ENCODE data around the gene GORASP1.

GORASP1 gene

DNA sequence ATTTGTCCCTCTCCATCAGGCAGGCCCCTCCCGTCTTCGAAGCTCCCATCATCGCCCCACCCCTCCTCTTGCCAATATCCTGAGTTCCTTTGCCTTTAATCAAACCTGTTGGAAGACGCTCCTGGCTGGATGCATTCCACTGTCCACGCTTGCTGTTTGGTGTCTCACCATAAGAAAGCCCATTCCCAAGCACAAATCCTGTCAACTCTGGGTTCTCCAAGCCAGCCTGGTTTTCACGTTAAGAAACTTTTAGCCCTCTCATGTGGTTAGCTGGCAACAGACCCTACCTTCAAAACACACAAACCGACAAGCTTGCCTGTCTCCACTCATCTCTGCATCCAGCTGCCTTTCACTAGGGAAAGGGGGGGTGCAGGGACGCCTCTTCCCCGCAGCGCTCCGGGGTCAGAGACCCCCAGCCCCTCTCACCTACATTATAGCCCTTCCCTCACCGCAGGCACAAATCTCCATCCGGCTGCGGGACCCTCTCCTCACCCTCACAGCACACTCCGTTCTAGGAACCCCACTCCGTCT, 1.1 kb downstream of the GORASP1 start:
- H3K4me3 ChIP-seq (ENCODE audit: low read length), result peak overlapping the region; percentile 70
- no peak for TF ChIP-seq ZNF274 (IDR thresholded peaks at IDR 0.05; ENCODE audit: low read depth, low read length)

DNA sequence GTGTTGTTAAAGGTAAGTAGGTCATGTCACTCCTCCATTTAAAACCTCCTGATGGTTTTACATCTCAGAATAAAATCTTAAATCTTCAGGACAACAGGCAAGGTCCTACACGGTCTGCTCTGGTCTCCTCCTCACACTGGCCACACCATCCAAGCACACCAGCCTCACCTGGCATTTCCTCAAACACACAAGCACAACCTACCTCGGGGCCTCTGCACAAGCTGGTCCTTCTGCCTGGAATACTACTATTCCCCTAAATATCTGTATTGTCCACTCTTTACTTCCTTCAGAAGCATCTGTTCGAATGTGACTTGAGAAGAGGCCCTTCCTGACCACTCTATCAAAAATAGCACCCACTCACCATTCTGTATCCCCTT, 1.8 kb downstream of the GORASP1 start:
- no peak overlapping the region for H3K4me3 ChIP-seq (ENCODE audit: low read length)
- TF ChIP-seq ZNF274 (IDR thresholded peaks at IDR 0.05; ENCODE audit: low read depth, low read length), result no peak

DNA sequence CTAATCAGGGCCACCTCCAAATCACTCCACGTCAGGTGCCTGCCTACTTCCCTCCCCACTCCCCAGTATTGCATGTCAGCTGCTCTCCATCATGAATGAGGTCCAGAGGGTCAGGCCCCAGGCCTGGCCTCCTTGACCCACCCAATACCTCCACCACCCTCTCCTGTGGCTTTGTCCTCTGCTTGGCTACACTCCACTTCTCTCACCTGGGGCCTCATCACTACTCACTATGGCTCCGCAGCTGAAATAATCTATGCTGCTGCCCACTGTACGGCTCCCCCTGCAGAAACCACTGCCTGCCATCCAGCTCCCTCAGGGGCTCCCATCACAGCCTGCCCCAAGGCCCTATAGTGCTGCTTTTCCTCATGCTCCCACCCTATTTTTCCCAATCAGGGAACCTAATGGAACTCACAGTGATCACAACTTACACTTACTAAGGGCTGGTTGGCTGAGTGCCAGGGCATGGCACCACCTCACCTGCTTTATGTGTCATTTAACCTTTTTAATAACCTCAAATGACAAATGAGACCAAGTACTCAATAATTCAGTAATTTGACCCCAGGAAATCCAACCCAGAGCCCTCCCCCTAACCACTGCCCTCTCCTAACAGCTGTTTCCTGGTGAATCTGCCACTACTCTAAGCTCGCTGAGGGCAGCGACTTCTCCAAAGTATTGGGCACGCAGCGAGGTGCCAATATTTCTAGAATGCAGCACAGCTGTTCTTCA, 2.3 kb downstream of the GORASP1 start:
- H3K4me3 ChIP-seq (ENCODE audit: low read length), result no peak overlapping the region
- TF ChIP-seq ZNF274 (IDR thresholded peaks at IDR 0.05; ENCODE audit: low read depth, low read length), result no peak

DNA sequence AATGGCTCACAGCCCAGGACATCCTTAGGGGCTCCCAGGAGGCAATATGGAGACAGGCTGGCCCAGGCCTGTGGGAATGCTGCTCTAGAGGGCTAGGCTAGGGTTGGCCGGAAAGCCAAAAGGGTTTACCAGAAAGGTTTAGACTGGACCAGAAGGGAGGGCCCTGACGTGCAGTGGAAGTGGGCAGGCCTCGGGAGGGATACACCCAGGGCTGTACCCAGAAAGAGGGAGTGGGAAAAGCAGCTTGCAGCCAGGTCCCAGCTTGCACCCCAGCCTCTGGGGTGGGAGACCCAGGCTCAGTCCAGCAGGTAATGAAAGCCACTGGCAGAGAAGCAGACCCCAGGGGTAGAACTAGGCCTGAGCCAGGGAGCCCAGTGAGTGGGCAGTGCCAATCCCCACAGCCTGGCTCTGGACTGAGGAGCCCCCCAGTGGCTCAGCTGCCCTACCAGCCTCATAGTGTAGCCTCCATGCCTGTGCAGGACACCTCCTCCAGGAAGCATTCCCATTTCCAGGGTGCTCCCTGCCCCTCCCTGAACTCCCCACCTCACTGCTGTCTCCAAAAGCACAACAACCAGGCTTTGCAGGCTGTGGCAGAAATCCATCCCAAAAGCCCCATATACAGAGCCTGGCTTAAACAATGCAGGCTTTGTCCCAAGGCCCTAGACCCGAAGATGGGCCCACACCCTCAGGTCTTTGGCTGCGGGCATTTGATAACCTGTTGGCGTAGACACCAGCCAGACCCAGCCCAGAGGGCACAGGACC, 3.5 kb downstream of the GORASP1 start:
- TF ChIP-seq ZNF274 (IDR thresholded peaks at IDR 0.05; ENCODE audit: low read depth, low read length), result no peak
- no peak overlapping the region for H3K4me3 ChIP-seq (ENCODE audit: low read length)

DNA sequence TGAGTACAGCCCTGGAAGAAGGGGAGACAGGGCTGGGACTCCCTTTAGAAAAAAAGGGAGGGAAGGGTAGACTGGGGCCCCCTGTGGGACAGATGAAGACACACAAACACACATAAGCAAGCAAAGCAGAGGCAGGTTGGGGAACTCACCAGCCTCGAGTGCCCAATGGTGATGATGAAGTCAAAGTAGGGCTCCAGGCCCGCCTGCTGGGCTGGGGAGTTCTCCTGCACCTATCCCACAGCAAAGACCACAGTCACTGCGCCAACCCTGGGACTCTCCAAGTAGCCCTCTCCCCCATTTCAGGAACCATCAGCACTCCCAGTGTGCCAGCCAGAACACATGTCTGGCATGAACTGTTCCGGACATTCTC, 4.1 kb downstream of the GORASP1 start:
- TF ChIP-seq ZNF274 (IDR thresholded peaks at IDR 0.05; ENCODE audit: low read depth, low read length), result no peak
- no peak overlapping the region for H3K4me3 ChIP-seq (ENCODE audit: low read length)

DNA sequence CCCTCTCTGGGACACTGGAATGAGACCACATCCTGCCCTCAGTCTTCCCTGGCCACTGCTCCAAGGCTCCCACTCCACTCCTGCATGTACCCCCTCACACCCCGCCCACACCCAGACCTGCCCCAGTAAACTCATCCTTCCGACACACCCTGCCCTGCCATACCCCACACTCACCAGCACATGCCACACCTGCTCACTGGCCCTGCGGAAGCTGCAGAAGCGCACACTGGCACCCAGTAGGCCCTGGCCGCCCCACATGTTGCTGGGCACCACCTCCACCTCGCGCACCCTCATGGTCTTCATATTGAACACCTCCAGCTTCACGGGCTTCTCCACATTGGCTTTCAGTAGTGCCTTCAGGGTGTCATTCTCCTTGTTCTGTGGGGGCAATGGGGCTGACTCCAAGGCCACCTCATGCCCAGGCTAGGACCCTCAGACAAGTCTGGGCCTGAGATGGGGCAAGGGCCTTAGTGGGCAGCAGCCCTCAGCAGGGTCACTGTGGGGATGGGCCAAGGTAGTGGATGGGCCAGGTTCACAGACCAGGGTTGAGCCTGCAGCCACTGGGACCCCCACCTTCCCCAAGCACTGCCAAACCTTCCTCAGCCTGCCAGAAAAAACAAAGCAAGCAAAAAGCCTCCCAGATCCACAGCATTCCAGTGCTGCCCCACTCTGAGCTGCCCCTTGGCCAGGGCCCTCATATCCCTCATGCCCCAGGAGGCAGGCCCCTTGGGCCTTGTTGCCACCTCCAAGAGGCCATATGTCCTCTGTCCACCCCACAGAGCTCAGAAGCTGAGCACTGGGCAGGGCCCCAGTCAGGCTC, 4.7 kb downstream of the GORASP1 start:
- no peak for TF ChIP-seq ZNF274 (IDR thresholded peaks at IDR 0.05; ENCODE audit: low read depth, low read length)
- H3K4me3 ChIP-seq (ENCODE audit: low read length), result no peak overlapping the region

DNA sequence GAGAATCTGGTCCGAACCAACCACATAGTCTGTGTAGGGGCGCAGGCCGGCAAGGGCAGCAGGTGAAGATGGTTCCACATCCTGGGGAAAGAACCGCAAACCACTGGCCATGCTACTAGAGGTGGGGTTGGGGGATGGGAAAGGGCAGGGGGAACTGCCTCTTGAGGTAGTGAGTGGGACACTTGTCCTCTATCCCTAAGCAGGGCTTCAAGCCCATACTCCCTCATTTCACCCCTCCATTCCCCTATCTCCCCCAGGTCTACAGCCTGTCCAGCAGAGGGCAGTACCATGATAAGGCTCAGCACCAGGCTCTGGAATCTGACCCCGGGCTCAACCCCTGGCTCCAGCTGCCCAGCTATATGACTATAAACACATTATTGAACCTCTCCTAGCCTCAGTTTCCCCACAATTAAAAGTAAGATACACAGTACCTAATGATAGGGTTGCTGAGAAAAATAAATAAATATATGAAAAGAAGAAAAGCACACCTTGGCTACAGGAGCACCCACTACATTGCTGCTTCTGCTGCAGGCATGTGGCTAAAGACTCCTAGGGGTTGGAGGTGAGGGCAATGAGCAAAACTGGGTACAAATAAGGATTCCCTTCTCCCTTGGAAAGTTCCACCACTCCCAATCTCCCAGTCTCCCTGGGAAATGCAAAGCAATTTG, 6.3 kb downstream of the GORASP1 start:
- TF ChIP-seq ZNF274 (IDR thresholded peaks at IDR 0.05; ENCODE audit: low read depth, low read length), result no peak

DNA sequence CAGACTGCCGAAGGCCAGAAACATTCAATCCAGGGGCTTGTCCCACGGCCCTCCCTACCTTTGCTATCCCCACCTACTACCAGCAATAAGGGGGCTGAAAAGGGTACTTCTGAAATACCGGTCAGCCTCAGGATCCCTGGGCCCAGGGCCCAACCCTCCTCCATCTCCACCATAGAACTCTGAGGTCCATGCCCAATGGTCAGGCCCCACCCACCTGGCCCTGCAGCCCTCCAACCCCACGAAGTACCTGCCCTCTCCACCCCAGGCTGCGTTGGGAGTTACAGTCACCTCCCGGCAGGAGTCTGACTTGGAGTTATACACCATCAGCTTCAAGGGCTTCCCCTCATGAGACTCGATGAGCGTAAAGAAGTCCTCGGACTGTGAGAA, 6.9 kb downstream of the GORASP1 start:
- no peak overlapping the region for H3K4me3 ChIP-seq (ENCODE audit: low read length)
- TF ChIP-seq ZNF274 (IDR thresholded peaks at IDR 0.05; ENCODE audit: low read depth, low read length), result no peak

More for the DNA sequence above, 6.3 kb downstream of the GORASP1 start:
- H3K4me3 ChIP-seq (ENCODE audit: low read length), result no peak overlapping the region

DNA sequence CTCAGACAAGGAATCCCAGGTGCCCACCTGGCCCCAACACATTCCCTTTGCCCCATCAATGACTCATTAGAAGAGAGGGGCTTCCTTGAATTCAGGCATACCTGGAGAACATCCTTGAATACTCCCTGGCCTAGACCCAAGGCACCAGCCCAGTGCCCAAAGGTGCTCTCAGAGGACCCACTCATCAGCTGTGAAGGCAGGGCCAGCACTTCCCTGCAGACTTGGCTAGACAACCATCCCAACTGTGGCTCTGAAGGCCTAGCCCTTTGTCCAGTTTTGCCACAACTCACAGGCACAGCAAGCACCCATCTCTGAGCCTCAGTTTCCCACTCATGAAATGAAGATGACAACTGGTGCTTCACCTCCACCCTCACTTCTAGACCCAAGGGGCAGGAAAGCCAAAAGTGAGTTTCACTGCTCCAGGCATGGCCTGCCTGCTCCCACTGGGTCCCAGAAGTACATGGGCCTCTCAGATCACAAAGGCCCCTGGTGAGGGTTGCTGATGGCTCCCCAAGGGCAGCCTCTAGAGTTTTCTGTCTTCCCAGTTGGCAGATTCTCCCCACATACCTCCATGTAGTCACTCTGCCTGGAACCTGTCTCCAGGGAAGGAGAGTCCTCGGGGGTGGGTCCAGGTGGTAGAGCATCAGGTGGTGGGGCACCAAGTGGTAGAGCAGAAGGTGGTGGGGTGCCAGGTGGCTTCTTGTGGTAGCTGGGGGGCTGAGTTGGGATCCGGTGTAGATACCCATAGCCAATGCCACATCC, 7.5 kb downstream of the GORASP1 start:
- no peak for TF ChIP-seq ZNF274 (IDR thresholded peaks at IDR 0.05; ENCODE audit: low read depth, low read length)
- no peak overlapping the region for H3K4me3 ChIP-seq (ENCODE audit: low read length)

DNA sequence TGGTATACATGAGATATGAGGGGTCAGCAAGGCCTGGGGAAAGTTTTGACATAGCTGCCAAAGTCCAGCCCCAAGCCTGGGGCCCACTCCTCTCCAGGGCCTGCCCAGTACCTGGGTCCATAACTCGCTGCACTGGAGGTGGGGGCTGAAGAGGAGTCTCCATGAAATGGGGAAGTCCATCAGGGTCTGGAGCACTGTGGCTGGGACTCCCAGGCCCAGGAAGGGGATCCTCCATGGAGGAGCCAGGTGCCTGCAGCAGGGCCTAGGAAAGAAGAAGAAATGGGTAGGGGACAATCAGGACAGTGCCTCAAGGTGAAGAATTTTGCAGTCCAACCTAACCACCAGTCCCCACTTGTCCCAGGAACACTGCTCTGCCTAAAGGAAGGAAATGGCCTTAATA, 8.2 kb downstream of the GORASP1 start:
- TF ChIP-seq ZNF274 (IDR thresholded peaks at IDR 0.05; ENCODE audit: low read depth, low read length), result no peak
- H3K4me3 ChIP-seq (ENCODE audit: low read length), result no peak overlapping the region

DNA sequence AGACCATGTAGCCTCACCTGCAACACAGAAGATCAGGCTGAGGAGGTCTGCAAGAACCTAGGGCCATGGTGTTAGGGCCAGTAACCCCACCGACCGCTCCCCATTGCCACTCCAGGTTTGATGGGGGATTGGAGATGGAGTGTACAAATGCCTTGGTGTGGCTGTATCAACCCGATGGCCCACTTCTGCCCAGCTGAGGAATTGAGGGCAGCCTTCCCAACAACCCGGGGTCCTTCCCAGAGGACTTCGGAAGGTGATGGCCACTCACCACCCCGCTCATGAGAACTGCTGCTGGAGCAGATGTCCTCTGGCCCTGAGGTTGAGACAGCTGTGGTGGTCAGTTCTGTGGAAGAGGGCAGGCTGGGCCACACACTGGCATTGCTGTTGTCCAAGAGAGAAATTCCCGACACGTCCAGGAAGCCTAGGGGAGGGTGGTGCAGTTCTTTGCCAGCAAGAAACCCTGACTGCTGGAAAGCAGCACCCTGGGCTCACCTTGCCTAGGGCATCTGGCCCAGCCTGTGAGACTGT, 8.9 kb downstream of the GORASP1 start:
- no peak for TF ChIP-seq ZNF274 (IDR thresholded peaks at IDR 0.05; ENCODE audit: low read depth, low read length)
- no peak overlapping the region for H3K4me3 ChIP-seq (ENCODE audit: low read length)

DNA sequence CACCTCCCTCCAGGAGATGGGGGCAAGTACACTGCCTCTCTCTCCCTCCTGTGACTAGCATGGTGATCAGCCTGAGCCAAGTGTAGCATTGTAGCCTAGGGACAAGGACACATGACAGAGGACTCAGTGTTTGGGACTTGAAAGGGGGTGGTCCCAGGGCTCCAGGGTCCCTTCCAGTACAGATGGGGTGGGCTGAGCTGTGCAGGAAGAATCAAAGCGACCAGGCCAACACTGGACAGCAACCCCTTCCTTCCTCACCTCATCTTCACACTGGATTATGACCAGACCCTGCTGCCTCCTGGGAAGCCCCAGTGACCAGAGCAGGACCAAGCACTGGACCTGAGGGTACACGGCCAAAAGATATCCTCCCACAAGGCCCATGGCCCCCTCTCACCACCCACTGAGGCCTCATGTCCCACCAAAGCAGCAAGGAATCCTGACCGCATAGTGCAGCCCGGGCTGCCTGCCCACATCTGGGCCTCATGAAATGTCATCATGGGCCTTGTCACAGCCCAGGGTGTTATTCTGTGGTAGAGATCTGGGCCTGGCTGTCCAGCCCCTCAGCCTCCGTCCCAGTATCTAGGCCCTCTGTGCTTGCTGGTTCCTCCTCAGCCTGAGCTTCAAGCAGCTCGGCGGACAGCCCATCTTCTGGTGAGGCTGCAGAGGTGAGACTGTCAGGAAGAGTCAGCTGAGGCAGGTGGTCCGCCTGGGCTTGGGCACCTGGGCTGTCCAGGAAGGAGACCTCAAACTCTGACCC, 9.5 kb downstream of the GORASP1 start:
- TF ChIP-seq ZNF274 (IDR thresholded peaks at IDR 0.05; ENCODE audit: low read depth, low read length), result no peak
- no peak overlapping the region for H3K4me3 ChIP-seq (ENCODE audit: low read length)

All from GM08714 (cell line).